Measurements from ENCODE around the gene USP19.

DNA sequence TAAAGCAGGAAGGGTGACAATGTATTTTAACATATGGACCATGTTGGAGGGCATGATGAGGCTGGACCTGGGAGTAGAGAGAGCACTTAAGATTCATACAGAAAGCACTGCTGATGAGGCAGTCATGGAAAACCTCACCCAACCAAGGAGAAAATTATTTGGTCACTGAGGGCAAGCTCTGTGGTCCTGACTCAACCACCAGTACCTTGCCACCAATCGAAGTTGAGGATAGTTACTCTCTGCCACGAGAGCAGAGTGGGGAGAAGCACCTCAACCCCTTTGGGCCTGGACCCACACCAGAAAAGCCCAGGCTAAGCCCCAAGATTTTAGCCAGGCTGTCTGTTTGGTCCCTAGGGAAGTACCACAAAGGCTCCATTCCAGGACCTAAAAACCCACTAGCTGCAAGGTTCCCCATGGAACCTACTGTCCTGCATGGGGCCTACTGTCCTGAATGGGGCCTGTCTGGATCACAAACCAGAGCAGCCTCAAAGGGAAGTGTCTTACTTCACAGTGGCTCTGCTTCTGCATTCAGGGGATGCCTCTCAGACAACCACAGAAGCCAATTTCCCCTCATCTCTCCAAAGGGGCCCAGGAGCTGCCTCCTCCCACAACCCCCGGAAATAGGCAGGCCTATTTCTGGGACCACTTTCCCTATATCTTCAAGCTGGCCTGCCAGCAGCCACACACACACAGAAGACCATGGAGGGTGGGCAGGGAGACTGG lies 41.3 kb upstream of the USP19 start:
- TF ChIP-seq, protein P1, sequence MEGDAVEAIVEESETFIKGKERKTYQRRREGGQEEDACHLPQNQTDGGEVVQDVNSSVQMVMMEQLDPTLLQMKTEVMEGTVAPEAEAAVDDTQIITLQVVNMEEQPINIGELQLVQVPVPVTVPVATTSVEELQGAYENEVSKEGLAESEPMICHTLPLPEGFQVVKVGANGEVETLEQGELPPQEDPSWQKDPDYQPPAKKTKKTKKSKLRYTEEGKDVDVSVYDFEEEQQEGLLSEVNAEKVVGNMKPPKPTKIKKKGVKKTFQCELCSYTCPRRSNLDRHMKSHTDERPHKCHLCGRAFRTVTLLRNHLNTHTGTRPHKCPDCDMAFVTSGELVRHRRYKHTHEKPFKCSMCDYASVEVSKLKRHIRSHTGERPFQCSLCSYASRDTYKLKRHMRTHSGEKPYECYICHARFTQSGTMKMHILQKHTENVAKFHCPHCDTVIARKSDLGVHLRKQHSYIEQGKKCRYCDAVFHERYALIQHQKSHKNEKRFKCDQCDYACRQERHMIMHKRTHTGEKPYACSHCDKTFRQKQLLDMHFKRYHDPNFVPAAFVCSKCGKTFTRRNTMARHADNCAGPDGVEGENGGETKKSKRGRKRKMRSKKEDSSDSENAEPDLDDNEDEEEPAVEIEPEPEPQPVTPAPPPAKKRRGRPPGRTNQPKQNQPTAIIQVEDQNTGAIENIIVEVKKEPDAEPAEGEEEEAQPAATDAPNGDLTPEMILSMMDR (IDR thresholded peaks at IDR 0.05; ENCODE audit: low read length): no peak
- no peak for TF ChIP-seq EZH2 (optimal IDR thresholded peaks at IDR 0.05; ENCODE audit: low read depth, low read length)

Data from MM.1S (cell line).